Measurements from ENCODE around the gene ZNF335.

Gene ZNF335

GRCh38 chr20:45943613-45944012, 28.4 kb downstream of the ZNF335 start:
- no peak for TF ChIP-seq POLR2A (IDR thresholded peaks at IDR 0.05; ENCODE audit: extremely low read depth, insufficient read length)
- no peak for TF ChIP-seq MYC (IDR thresholded peaks at IDR 0.05; ENCODE audit: low read depth, low read length)
- TF ChIP-seq CTCF (IDR thresholded peaks at IDR 0.05; ENCODE audit: low read depth, low read length) = no peak
- TF ChIP-seq MAX (IDR thresholded peaks at IDR 0.05; ENCODE audit: low read depth, low read length) = no peak
- DNase-seq (ENCODE audit: low read depth) = no peak
- H3K4me3 ChIP-seq (ENCODE audit: low read depth, low read length) = no peak overlapping the region

GRCh38 chr20:45940469-45940868, 31.5 kb downstream of the ZNF335 start:
- no peak for DNase-seq (ENCODE audit: low read depth)
- TF ChIP-seq POLR2A (IDR thresholded peaks at IDR 0.05; ENCODE audit: extremely low read depth, insufficient read length) = no peak
- TF ChIP-seq CTCF (IDR thresholded peaks at IDR 0.05; ENCODE audit: low read depth, low read length) = no peak
- TF ChIP-seq MYC (IDR thresholded peaks at IDR 0.05; ENCODE audit: low read depth, low read length) = no peak
- TF ChIP-seq MAX (IDR thresholded peaks at IDR 0.05; ENCODE audit: low read depth, low read length) = no peak
- H3K4me3 ChIP-seq (ENCODE audit: low read depth, low read length) = no peak overlapping the region

GRCh38 chr20:45940053-45940452, 31.9 kb downstream of the ZNF335 start:
- no peak for DNase-seq (ENCODE audit: low read depth)
- TF ChIP-seq MYC (IDR thresholded peaks at IDR 0.05; ENCODE audit: low read depth, low read length) = no peak
- no peak for TF ChIP-seq POLR2A (IDR thresholded peaks at IDR 0.05; ENCODE audit: extremely low read depth, insufficient read length)
- TF ChIP-seq MAX (IDR thresholded peaks at IDR 0.05; ENCODE audit: low read depth, low read length) = no peak
- no peak for TF ChIP-seq CTCF (IDR thresholded peaks at IDR 0.05; ENCODE audit: low read depth, low read length)
- no peak overlapping the region for H3K4me3 ChIP-seq (ENCODE audit: low read depth, low read length)

- TF ChIP-seq POLR2A (IDR thresholded peaks at IDR 0.05; ENCODE audit: extremely low read depth, insufficient read length) (no peak), CTCF (IDR thresholded peaks at IDR 0.05; ENCODE audit: low read depth, low read length) (no peak), MYC (IDR thresholded peaks at IDR 0.05; ENCODE audit: low read depth, low read length) (no peak), MAX (IDR thresholded peaks at IDR 0.05; ENCODE audit: low read depth, low read length) (no peak)
- no peak for DNase-seq (ENCODE audit: low read depth)
- H3K4me3 ChIP-seq (ENCODE audit: low read depth, low read length) = no peak overlapping the region
Measured at GRCh38 chr20:45938727-45939438, 33.1 kb downstream of the ZNF335 start.

- TF ChIP-seq POLR2A (IDR thresholded peaks at IDR 0.05; ENCODE audit: extremely low read depth, insufficient read length) (no peak), CTCF (IDR thresholded peaks at IDR 0.05; ENCODE audit: low read depth, low read length) (no peak)
- no peak for DNase-seq (ENCODE audit: low read depth)
- H3K4me3 ChIP-seq (ENCODE audit: low read depth, low read length) = no peak overlapping the region
Measured at GRCh38 chr20:45937765-45938164, 34.2 kb downstream of the ZNF335 start.

All from NB4 (cell line).